ENCODE results near the gene IL1F10.

The IL1F10 gene

GRCh38 chr2:113091231-113091896 lies 23.6 kb downstream of the IL1F10 start:
- no peak overlapping the region for H3K27ac ChIP-seq (ENCODE audit: extremely low read depth, low read depth, low read length)
- H3K36me3 ChIP-seq (ENCODE audit: control insufficient read depth in 2 of 2, insufficient read depth in 1 of 2, low read length in 2 of 2): no peaks in the 10 kb centered on the region
- H3K4me1 ChIP-seq (ENCODE audit: control insufficient read depth, insufficient read depth, low read length): no peaks in the 10 kb centered on the region
- H3K4me3 ChIP-seq (ENCODE audit: low read depth, low read length): no peak overlapping the region
- no peak for TF ChIP-seq ZNF184 (tag by site-specific recombination; IDR thresholded peaks at IDR 0.05)
- TF ChIP-seq ZNF121 (tag by site-specific recombination; IDR thresholded peaks at IDR 0.05): no peak
- no peak for TF ChIP-seq SCRT1 (tag by site-specific recombination; IDR thresholded peaks at IDR 0.05; ENCODE audit: borderline replicate concordance)
- TF ChIP-seq, protein P1, sequence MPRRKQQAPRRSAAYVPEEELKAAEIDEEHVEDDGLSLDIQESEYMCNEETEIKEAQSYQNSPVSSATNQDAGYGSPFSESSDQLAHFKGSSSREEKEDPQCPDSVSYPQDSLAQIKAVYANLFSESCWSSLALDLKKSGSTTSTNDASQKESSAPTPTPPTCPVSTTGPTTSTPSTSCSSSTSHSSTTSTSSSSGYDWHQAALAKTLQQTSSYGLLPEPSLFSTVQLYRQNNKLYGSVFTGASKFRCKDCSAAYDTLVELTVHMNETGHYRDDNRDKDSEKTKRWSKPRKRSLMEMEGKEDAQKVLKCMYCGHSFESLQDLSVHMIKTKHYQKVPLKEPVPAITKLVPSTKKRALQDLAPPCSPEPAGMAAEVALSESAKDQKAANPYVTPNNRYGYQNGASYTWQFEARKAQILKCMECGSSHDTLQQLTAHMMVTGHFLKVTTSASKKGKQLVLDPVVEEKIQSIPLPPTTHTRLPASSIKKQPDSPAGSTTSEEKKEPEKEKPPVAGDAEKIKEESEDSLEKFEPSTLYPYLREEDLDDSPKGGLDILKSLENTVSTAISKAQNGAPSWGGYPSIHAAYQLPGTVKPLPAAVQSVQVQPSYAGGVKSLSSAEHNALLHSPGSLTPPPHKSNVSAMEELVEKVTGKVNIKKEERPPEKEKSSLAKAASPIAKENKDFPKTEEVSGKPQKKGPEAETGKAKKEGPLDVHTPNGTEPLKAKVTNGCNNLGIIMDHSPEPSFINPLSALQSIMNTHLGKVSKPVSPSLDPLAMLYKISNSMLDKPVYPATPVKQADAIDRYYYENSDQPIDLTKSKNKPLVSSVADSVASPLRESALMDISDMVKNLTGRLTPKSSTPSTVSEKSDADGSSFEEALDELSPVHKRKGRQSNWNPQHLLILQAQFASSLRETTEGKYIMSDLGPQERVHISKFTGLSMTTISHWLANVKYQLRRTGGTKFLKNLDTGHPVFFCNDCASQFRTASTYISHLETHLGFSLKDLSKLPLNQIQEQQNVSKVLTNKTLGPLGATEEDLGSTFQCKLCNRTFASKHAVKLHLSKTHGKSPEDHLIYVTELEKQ (tag by site-specific recombination; IDR thresholded peaks at IDR 0.05; ENCODE audit: borderline replicate concordance): no peak
- no peak for TF ChIP-seq ZNF777 (tag by site-specific recombination; IDR thresholded peaks at IDR 0.05; ENCODE audit: borderline replicate concordance)
- no peak for TF ChIP-seq ZNF76 (tag by site-specific recombination; IDR thresholded peaks at IDR 0.05; ENCODE audit: borderline replicate concordance, low read depth)
- no peak for TF ChIP-seq YY2 (tag by site-specific recombination; IDR thresholded peaks at IDR 0.05)
- no peak for TF ChIP-seq ZNF311 (tag by site-specific recombination; IDR thresholded peaks at IDR 0.05; ENCODE audit: borderline replicate concordance)
- TF ChIP-seq ZBTB48 (tag by site-specific recombination; IDR thresholded peaks at IDR 0.05): no peak
- TF ChIP-seq ZNF830 (tag by site-specific recombination; IDR thresholded peaks at IDR 0.05; ENCODE audit: low read depth): no peak
- TF ChIP-seq SP3 (tag by site-specific recombination; IDR thresholded peaks at IDR 0.05): no peak
- no peak for TF ChIP-seq ZNF416 (tag by site-specific recombination; IDR thresholded peaks at IDR 0.05)
- TF ChIP-seq, protein P2, sequence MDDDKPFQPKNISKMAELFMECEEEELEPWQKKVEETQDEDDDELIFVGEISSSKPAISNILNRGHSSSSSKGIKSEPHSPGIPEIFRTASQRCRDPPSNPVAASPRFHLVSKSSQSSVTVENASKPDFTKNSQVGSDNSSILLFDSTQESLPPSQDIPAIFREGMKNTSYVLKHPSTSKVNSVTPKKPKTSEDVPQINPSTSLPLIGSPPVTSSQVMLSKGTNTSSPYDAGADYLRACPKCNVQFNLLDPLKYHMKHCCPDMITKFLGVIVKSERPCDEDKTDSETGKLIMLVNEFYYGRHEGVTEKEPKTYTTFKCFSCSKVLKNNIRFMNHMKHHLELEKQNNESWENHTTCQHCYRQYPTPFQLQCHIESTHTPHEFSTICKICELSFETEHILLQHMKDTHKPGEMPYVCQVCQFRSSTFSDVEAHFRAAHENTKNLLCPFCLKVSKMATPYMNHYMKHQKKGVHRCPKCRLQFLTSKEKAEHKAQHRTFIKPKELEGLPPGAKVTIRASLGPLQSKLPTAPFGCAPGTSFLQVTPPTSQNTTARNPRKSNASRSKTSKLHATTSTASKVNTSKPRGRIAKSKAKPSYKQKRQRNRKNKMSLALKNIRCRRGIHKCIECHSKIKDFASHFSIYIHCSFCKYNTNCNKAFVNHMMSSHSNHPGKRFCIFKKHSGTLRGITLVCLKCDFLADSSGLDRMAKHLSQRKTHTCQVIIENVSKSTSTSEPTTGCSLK (tag by site-specific recombination; IDR thresholded peaks at IDR 0.05): no peak
- TF ChIP-seq ZNF48 (tag by site-specific recombination; IDR thresholded peaks at IDR 0.05): no peak
- TF ChIP-seq ZFP69B (tag by site-specific recombination; IDR thresholded peaks at IDR 0.05): no peak
- no peak for TF ChIP-seq ZSCAN16 (tag by site-specific recombination; IDR thresholded peaks at IDR 0.05)
- ChIA-PET CTCF (interaction anchor here (0.7 to 1.6 kb wide), 2 partner anchors 13 to 47 kb away, joined by 3 to 4 read pairs; no protein-coding TSS in a partner anchor), POLR2A (interaction anchor here (0.6 kb wide), 1 partner anchor 81 kb away, joined by 3 read pairs; no protein-coding TSS in a partner anchor)
- no peaks in the 10 kb centered on the region for H3K9me3 ChIP-seq (ENCODE audit: control insufficient read depth, insufficient read depth, low read depth, low read length)

DNA sequence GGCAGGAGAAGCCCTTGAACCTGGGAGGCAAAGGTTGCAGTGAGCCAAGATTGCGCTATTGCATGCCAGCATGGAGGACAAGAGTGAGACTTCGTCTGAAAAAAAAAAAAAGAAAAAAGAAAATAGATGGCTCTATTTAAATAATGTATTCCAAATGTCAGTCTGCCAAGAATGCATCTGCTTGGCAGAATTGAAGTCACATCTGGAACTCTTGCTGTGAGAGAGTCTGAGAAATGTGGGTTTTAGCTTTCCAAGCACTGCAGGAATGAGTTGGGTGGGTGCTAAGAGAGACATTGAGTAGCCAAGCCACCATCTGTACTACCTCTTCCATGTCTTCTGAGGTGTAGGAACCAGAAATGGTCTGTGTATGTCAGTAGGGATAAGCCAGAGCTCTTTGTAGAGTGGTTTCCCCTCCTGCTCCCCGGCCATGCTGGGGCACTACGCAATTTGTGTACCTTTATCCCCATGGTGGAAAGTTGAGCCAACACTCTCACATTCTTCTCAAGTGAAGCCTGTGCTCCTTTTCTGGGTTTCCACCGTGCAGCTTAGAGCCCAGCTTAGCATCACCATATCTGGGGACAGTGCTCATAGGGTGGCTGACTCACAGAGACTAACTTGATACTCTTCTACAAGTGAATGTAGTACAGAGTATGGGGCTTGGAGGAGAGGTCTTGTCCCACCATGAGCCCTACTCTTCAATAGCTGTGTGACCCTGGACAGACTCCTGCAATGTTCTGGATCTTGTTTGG lies 25.3 kb downstream of the IL1F10 start:
- H3K27ac ChIP-seq (ENCODE audit: extremely low read depth, low read depth, low read length): no peak overlapping the region
- no peak overlapping the region for H3K4me3 ChIP-seq (ENCODE audit: low read depth, low read length)
- H3K9me3 ChIP-seq (ENCODE audit: control insufficient read depth, insufficient read depth, low read depth, low read length): no peaks in the 10 kb centered on the region
- POLR2A ChIA-PET: no interaction called here
- CTCF ChIA-PET: interaction anchor here (0.7 to 1.5 kb wide), 4 partner anchors 8 to 132 kb away, joined by 4 to 10 read pairs (median 6); no protein-coding TSS in a partner anchor
- no peaks in the 10 kb centered on the region for H3K4me1 ChIP-seq (ENCODE audit: control insufficient read depth, insufficient read depth, low read length)
- no peaks in the 10 kb centered on the region for H3K36me3 ChIP-seq (ENCODE audit: control insufficient read depth in 2 of 2, insufficient read depth in 1 of 2, low read length in 2 of 2)
- no peak for TF ChIP-seq ZNF138 (tag by site-specific recombination; IDR thresholded peaks at IDR 0.05; ENCODE audit: borderline replicate concordance)
- no peak for TF ChIP-seq HOXC10 (CRISPR knock-in tag; IDR thresholded peaks at IDR 0.05)
- TF ChIP-seq ZFP37 (tag by site-specific recombination; IDR thresholded peaks at IDR 0.05): no peak
- no peak for TF ChIP-seq ZNF48 (tag by site-specific recombination; IDR thresholded peaks at IDR 0.05)
- TF ChIP-seq ZEB2 (tag by site-specific recombination; IDR thresholded peaks at IDR 0.05): no peak
- TF ChIP-seq ZXDB (tag by site-specific recombination; IDR thresholded peaks at IDR 0.05): no peak
- TF ChIP-seq ZNF558 (tag by site-specific recombination; IDR thresholded peaks at IDR 0.05): no peak
- no peak for TF ChIP-seq ZNF561 (tag by site-specific recombination; IDR thresholded peaks at IDR 0.05; ENCODE audit: borderline replicate concordance)
- TF ChIP-seq ZNF184 (tag by site-specific recombination; IDR thresholded peaks at IDR 0.05): no peak
- no peak for TF ChIP-seq TCF7L2 (IDR thresholded peaks at IDR 0.05; ENCODE audit: borderline replicate concordance, low read depth, low read length)
- TF ChIP-seq SETDB1 (IDR thresholded peaks at IDR 0.05; ENCODE audit: insufficient read length, low read length): no peak
- TF ChIP-seq KLF1 (tag by site-specific recombination; IDR thresholded peaks at IDR 0.05): no peak
- TF ChIP-seq ZNF2 (tag by site-specific recombination; IDR thresholded peaks at IDR 0.05): no peak
- no peak for TF ChIP-seq ZNF19 (tag by site-specific recombination; IDR thresholded peaks at IDR 0.05; ENCODE audit: low read depth)
- no peak for TF ChIP-seq SP3 (tag by site-specific recombination; IDR thresholded peaks at IDR 0.05)
